ENCODE results near the gene ZMYND15.

ZMYND15 gene

GRCh38 chr17:4704991-4705390, 34.6 kb upstream of the ZMYND15 start:
- no peak overlapping the region for H3K4me3 ChIP-seq (IDR thresholded peaks at IDR 0.05; ENCODE audit: insufficient read depth, low read depth, low read length)
- no peaks in the 10 kb centered on the region for H4K20me1 ChIP-seq (ENCODE audit: insufficient read depth)
- H3K9ac ChIP-seq = no peak overlapping the region
- H3K36me3 ChIP-seq (ENCODE audit: insufficient read depth) = no peaks in the 10 kb centered on the region
- H3K4me1 ChIP-seq (ENCODE audit: low read depth, poor library complexity, severe bottlenecking) = no peaks in the 10 kb centered on the region
- TF ChIP-seq CTCF (conservative IDR thresholded peaks at IDR 0.05; ENCODE audit: low read depth, low read length) = no peak
- H3K27ac ChIP-seq = no peak overlapping the region
- no peak overlapping the region for H3K4me2 ChIP-seq
- no peaks in the 10 kb centered on the region for H3K27me3 ChIP-seq (ENCODE audit: insufficient read depth, low read depth)
- H3K79me2 ChIP-seq (ENCODE audit: insufficient read depth, low read depth) = 0 out of 2 replicates have a peak, but pooled peaks cover 5% of the 10 kb centered on the region
- H2AFZ ChIP-seq (ENCODE audit: low read depth) = no peak overlapping the region

GRCh38 chr17:4706121-4706520, 33.5 kb upstream of the ZMYND15 start:
- Histone ChIP-seq H4K20me1 (ENCODE audit: insufficient read depth) (no peaks in the 10 kb centered on the region), H3K4me3 (IDR thresholded peaks at IDR 0.05; ENCODE audit: insufficient read depth, low read depth, low read length) (no peak overlapping the region), H3K27me3 (ENCODE audit: insufficient read depth, low read depth) (no peaks in the 10 kb centered on the region), H3K4me1 (ENCODE audit: low read depth, poor library complexity, severe bottlenecking) (no peaks in the 10 kb centered on the region), H3K27ac (no peak overlapping the region), H3K4me2 (no peak overlapping the region), H3K9ac (no peak overlapping the region), H3K36me3 (ENCODE audit: insufficient read depth) (no peaks in the 10 kb centered on the region), H3K79me2 (ENCODE audit: insufficient read depth, low read depth) (0 out of 2 replicates have a peak, but pooled peaks cover 5% of the 10 kb centered on the region), H2AFZ (ENCODE audit: low read depth) (no peak overlapping the region)
- TF ChIP-seq CTCF (conservative IDR thresholded peaks at IDR 0.05; ENCODE audit: low read depth, low read length) = no peak

GRCh38 chr17:4708436-4708835, 31.2 kb upstream of the ZMYND15 start:
- Histone ChIP-seq H3K27ac (no peak overlapping the region), H3K79me2 (ENCODE audit: insufficient read depth, low read depth) (no peaks in the 10 kb centered on the region), H2AFZ (ENCODE audit: low read depth) (no peak overlapping the region), H3K9ac (no peak overlapping the region), H3K27me3 (ENCODE audit: insufficient read depth, low read depth) (no peaks in the 10 kb centered on the region), H3K36me3 (ENCODE audit: insufficient read depth) (no peaks in the 10 kb centered on the region), H3K4me3 (IDR thresholded peaks at IDR 0.05; ENCODE audit: insufficient read depth, low read depth, low read length) (no peak overlapping the region), H3K4me2 (no peak overlapping the region), H3K4me1 (ENCODE audit: low read depth, poor library complexity, severe bottlenecking) (no peaks in the 10 kb centered on the region), H4K20me1 (ENCODE audit: insufficient read depth) (no peaks in the 10 kb centered on the region)
- TF ChIP-seq CTCF (conservative IDR thresholded peaks at IDR 0.05; ENCODE audit: low read depth, low read length) = no peak

- peak within 1 kb of the TSS; percentile 32; the same call in 1 of the 2 replicates for H3K9ac ChIP-seq
- H3K27me3 ChIP-seq (ENCODE audit: insufficient read depth, low read depth) = no peaks in the 10 kb centered on the region
- peak within 1 kb of the TSS; percentile 33; the same call in 1 of the 2 replicates for H3K4me2 ChIP-seq
- H3K36me3 ChIP-seq (ENCODE audit: insufficient read depth) = no peaks in the 10 kb centered on the region
- H3K79me2 ChIP-seq (ENCODE audit: insufficient read depth, low read depth) = no peaks in the 10 kb centered on the region
- no peaks in the 10 kb centered on the region for H3K4me1 ChIP-seq (ENCODE audit: low read depth, poor library complexity, severe bottlenecking)
- H3K27ac ChIP-seq = peak within 1 kb of the TSS; percentile 43
- peak within 1 kb of the TSS; percentile 14; the same call in 1 of the 2 replicates for H2AFZ ChIP-seq (ENCODE audit: low read depth)
- no peak; the same call in 1 of the 2 replicates for TF ChIP-seq CTCF (conservative IDR thresholded peaks at IDR 0.05; ENCODE audit: low read depth, low read length)
- no peak within 1 kb of the TSS for H3K4me3 ChIP-seq (IDR thresholded peaks at IDR 0.05; ENCODE audit: insufficient read depth, low read depth, low read length)
- H4K20me1 ChIP-seq (ENCODE audit: insufficient read depth) = no peaks in the 10 kb centered on the region
These were observed 29.6 kb upstream of the ZMYND15 start, which contains the start of gene ARRB2 for GRCh38 chr17:4709794-4710692. Gene ARRB2, plus strand, starts transcription at chr17:4710632. Its CDS starts 90 bp downstream, at chr17:4710722.

Measured in KMS-11 (cell line).